ENCODE results near the gene ETS1. TPM values are rescaled to one million over a fixed set of nuclear protein-coding genes. Genes with fewer than 3 reads are reported as not detected.
A peak's percentile ranks its signal among the peaks of the same experiment; 100 is the strongest.

The ETS1 gene
- total RNA-seq, 4 donors from 2014 or later, result 16.8 to 24.9 (median 21.8) TPM

- Histone ChIP-seq H3K36me3 (no peaks in the 10 kb centered on the region), H3K9me3 (no peaks in the 10 kb centered on the region), H3K27ac (peak overlapping the region; percentile 88 to 92 (median 88)), H3K27me3 (no peaks in the 10 kb centered on the region), H3K4me1 (peaks cover 31 to 39% of the 10 kb centered on the region in 2 donors), H3K4me3 (peak overlapping the region; percentile 84 to 95 (median 88))
- in situ Hi-C loops (cut with MboI; ENCODE audit: low sequenced_read_pairs in 4 of 4), result no loop called here
- no peak for TF ChIP-seq CTCF (IDR thresholded peaks at IDR 0.05 in 4 of 5, conservative IDR thresholded peaks at IDR 0.05 in 1 of 5)
- TF ChIP-seq POLR2A (IDR thresholded peaks at IDR 0.05), result no peak
- ATAC-seq, result peak in 1 of 2 donors; percentile 3
- no peak for DNase-seq
- intact Hi-C loops (cut with DNase I; ENCODE audit: low total_unique reads), result loop anchor here (1.0 to 5.0 kb wide), 4 partner anchors 14 to 124 kb away; no protein-coding TSS in a partner anchor
Observed at GRCh38 chr11:128521682-128522054, 65.7 kb downstream of the ETS1 start.

DNA sequence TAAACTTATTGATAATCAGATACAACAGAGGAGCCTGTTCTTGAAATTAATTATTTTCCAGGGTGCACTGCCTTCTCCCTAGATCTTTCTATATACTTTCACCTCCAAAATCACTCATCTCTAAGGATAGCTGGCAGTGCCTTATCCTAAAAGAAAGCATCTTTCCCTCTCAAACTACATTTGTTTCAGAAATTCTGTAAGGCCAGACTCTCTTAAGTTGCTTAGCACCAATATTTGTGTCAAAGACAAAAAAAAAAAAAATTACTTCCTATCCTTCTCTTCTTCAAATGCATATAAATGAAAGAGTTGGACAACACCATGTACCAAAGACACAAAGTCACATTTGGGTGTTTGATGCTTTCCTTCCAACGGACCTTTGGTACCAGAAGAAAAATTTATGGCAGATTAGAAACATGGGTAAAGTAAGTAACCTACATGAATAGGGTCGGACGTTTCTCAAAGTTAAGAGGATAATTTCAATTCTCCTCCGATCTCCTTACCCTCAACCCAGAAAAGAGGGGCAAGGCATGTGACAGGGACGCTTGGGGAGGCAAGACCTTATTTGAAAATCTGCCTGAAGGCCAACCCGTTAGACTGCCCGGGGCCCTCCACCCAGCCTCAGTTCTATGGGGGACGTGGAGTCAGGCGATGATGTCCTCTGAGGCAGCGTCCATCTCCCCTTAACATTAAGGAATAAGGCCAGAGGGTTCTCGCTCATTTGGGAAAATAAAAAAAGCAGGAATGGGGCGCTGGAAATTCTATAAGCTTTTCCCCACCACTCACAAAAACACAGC lies 66.3 kb downstream of the ETS1 start:
- in situ Hi-C loops (cut with MboI; ENCODE audit: low sequenced_read_pairs in 4 of 4) (no loop called here), intact Hi-C loops (cut with DNase I; ENCODE audit: low total_unique reads) (loop anchor here (5.0 kb wide), 3 partner anchors 39 to 124 kb away; no protein-coding TSS in a partner anchor)
- ATAC-seq, result no peak
- Histone ChIP-seq H3K36me3 (no peaks in the 10 kb centered on the region), H3K9me3 (no peaks in the 10 kb centered on the region), H3K4me1 (peaks cover 35 to 42% of the 10 kb centered on the region in 2 donors), H3K27ac (peak overlapping the region; percentile 88 to 92 (median 88)), H3K4me3 (peak overlapping the region; percentile 84 to 95 (median 88)), H3K27me3 (no peaks in the 10 kb centered on the region)
- DNase-seq, result no peak
- TF ChIP-seq POLR2A (IDR thresholded peaks at IDR 0.05) (no peak), CTCF (IDR thresholded peaks at IDR 0.05 in 4 of 5, conservative IDR thresholded peaks at IDR 0.05 in 1 of 5) (no peak)

DNA sequence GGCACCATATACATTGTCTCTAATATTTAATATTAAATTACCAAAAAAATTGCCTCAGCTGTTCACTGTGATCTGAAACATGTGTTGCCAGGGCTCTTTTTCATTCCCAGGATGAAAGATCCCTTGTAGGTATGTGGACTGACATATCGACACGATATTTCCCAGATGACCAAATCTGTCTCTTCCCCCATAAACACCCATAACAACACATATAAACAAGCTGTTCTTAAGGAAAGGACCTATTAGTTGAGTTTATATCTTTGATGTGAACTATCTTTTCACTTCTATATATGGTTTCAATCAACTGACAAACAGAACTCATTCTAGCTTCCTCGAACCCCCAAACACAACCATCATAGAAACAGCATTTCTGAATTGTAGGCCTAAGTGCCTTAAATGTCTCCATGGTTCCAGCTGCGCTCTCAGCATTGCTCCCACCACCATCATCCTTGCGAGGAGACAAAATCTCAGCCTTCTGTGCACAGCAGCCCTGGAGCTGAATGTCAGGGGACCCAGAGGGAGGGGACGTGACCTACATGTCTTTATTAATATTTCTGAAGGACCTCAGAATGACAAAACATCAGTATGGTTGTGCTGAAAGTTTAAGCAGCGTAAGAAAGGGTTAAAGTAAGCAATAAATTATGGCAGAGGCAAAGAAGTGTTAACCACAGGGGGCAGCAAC lies 67.0 kb downstream of the ETS1 start:
- no peak for ATAC-seq
- Histone ChIP-seq H3K27me3 (no peaks in the 10 kb centered on the region), H3K27ac (peak overlapping the region; percentile 88 to 92 (median 88)), H3K4me1 (peaks cover 35 to 42% of the 10 kb centered on the region in 2 donors), H3K36me3 (no peaks in the 10 kb centered on the region), H3K4me3 (peak overlapping the region; percentile 84 to 95 (median 88)), H3K9me3 (no peaks in the 10 kb centered on the region)
- TF ChIP-seq CTCF (IDR thresholded peaks at IDR 0.05 in 4 of 5, conservative IDR thresholded peaks at IDR 0.05 in 1 of 5), result no peak
- TF ChIP-seq POLR2A (IDR thresholded peaks at IDR 0.05), result no peak
- in situ Hi-C loops (cut with MboI; ENCODE audit: low sequenced_read_pairs in 4 of 4) (no loop called here), intact Hi-C loops (cut with DNase I; ENCODE audit: low total_unique reads) (loop anchor here (5.0 kb wide), 3 partner anchors 38 to 123 kb away; no protein-coding TSS in a partner anchor)
- no peak for DNase-seq

GRCh38 chr11:128519338-128519737 lies 68.0 kb downstream of the ETS1 start:
- no peak for DNase-seq
- in situ Hi-C loops (cut with MboI; ENCODE audit: low sequenced_read_pairs in 4 of 4), result loop anchor here in 1 of 4 donors (10.0 kb wide), 1 partner anchor 55 kb away; no protein-coding TSS in a partner anchor
- peak overlapping the region; percentile 84 to 95 (median 88) for H3K4me3 ChIP-seq
- H3K4me1 ChIP-seq, result peaks cover 29 to 42% of the 10 kb centered on the region in 2 donors
- no peak for ATAC-seq
- intact Hi-C loops (cut with DNase I; ENCODE audit: low total_unique reads), result no loop called here
- H3K9me3 ChIP-seq, result no peaks in the 10 kb centered on the region
- TF ChIP-seq POLR2A (IDR thresholded peaks at IDR 0.05) (no peak), CTCF (IDR thresholded peaks at IDR 0.05 in 4 of 5, conservative IDR thresholded peaks at IDR 0.05 in 1 of 5) (no peak)
- no peaks in the 10 kb centered on the region for H3K36me3 ChIP-seq
- no peaks in the 10 kb centered on the region for H3K27me3 ChIP-seq
- peak overlapping the region; percentile 88 to 92 (median 88) for H3K27ac ChIP-seq

All from gastrocnemius medialis (tissue), 4 donors.